ENCODE results near the gene MEP1A.
"Not testable (repeated sequence)": the region's sequence is repeated elsewhere in the genome, so short reads cannot be mapped to it uniquely, and the experiment has no call there.

MEP1A gene, protein sequence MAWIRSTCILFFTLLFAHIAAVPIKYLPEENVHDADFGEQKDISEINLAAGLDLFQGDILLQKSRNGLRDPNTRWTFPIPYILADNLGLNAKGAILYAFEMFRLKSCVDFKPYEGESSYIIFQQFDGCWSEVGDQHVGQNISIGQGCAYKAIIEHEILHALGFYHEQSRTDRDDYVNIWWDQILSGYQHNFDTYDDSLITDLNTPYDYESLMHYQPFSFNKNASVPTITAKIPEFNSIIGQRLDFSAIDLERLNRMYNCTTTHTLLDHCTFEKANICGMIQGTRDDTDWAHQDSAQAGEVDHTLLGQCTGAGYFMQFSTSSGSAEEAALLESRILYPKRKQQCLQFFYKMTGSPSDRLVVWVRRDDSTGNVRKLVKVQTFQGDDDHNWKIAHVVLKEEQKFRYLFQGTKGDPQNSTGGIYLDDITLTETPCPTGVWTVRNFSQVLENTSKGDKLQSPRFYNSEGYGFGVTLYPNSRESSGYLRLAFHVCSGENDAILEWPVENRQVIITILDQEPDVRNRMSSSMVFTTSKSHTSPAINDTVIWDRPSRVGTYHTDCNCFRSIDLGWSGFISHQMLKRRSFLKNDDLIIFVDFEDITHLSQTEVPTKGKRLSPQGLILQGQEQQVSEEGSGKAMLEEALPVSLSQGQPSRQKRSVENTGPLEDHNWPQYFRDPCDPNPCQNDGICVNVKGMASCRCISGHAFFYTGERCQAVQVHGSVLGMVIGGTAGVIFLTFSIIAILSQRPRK

DNA sequence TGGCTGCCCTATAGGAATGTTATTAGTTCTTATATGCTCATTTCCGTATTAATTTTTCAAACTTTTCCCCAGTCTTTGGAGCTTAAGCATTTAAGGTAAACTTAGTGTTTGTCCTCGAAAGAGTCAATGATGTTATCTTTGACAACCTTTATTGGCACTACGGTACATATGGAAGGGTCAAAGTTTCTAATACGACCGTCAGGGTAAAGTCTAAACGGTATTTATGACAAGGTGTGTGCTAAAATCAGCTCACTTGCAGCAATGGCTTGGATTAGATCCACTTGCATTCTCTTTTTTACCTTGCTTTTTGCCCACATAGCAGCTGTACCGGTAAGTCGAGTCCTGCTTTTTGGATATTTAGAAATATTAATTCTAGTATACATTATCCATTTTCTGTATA is at the start of gene MEP1A:
TSS of gene MEP1A (plus strand) at position 252 of the 400 bp plus-strand sequence. CDS start at position 262, 10 bp downstream.
- DNase-seq (ENCODE audit: low read depth in 3 of 3, low spot score in 1 of 3), result no peak

DNA sequence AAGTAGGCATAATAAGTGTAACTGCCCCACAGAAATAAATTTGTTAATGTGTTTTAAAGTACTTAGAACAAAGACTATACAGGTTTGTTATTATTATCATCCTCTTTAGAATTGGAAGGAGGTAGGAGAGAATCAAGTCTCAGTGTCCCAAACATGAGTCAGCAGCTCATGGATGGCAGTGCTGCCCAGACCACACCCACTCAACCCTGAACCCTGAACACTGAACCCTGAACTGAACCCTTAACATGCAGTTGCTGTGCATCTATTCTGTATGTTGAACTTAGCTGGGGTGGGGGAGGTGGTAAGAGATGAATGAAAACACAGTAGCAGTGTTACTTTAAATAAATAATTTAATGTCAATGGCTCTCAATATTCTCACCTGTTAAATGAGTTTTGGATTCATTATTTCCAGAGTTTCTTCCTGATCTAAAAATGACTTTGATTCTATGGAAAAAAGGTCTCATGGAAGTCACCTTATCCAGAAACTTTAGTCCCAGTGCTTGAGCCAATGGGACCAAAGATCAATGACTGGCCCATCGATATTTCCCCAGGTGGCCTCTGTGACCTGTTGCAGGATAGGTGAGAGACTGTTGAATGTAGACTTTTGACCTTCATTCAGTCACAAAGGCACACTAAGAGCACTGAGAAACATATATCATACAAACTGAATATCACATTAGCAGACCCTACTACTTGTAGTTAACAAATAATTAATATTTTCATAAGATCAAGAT is 49.6 kb upstream of the MEP1A start:
- DNase-seq (ENCODE audit: low read depth in 3 of 3, low spot score in 1 of 3), result no peak

DNA sequence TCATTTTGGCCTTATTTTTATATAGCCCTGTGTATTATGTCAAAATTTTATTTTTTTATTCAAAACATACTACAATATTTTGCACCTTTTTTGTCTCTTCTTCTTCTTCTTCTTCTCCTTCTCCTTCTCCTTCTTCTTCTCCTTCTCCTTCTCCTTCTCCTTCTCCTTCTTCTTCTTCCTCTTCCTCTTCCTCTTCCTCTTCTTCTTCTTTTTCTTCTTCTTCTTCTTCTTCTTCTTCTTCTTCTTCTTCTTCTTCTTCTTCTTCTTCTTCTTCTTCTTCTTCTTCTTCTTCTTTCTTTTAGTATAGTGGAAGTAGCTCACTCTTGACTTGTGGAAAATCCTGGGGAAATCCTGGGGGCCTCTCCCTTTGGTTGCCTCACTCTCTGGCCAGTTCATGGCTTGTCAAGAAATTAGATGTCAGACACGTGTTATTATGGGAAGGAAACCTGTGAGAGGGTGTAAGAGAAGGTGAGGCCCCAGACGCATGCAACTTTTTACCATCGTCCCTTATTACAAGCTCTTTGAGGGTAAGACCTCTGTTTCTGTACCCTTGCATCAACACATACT is 48.9 kb upstream of the MEP1A start:
- DNase-seq (ENCODE audit: low read depth in 3 of 3, low spot score in 1 of 3), result not testable (repeated sequence)

DNA sequence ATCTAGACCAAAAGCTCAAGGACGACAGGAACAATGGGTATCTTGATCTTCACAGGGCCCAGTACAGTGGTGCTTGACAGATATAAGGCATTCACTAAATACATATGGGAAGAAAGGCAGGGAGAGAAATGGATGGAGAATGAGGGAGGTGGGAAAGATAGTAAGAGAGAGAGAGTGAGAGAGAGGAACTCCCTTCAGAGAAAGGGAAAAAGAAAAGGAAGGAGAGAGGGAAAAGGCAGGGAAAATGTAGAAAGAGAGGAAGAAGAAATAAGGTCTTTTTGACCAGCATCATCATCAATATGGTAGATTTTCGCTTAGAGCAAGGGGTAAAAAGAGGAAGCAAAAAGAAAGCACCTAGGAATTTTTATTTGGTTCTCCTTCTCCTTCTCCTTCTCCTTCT is 47.2 kb upstream of the MEP1A start:
- no peak for DNase-seq (ENCODE audit: low read depth in 3 of 3, low spot score in 1 of 3)

DNA sequence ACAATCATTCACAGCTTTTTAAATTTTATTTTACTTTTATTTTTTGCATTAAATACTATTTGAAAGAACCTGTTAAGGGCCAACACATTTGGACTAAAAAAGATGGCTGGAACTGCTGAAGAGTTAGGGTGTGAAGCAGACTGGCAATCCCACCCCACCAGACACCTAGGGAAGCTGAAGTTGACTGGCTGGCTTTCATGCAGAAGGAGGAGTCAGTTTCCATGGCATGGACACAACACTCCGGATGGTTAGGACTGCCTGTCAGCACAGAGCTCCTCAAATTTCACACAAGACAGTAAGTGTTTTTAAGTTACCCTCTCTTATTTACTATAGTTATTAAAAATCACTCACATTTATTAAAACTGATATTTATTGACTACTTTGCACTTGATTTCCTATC is 46.5 kb upstream of the MEP1A start, which contains the start of gene ANKRD66:
TSS of gene ANKRD66 (plus strand) at position 238 of the 400 bp plus-strand sequence. CDS start 5,016 bp downstream, outside the sequence.
- no peak for DNase-seq (ENCODE audit: low read depth in 3 of 3, low spot score in 1 of 3)

DNA sequence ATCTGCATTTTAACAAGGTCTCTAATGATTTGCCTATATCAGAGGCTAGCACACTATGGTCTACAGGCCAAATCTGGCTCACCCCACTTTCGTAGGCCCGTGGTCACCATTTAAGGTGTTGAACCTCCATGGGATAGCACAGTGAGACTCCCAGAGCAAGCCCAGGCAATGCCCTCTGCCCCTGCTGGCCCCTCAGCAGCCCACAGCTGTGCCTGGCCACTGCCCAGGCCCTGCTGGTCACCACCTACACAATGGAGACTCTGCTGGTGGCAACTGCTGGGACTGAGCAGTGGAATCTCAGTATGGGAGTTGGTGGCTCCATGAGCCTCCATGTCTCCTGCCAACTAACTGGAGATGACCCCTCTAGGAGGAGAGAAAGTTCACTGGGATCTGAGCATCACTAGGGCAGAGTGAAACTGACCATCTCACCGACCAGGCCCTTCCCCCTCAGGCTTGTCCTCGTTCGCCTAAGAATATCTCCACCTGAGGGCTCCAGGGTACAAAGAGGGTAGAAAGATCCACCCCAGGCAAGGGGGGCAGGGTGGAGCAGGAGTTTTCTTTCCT is 44.2 kb upstream of the MEP1A start:
- DNase-seq (ENCODE audit: low read depth in 3 of 3, low spot score in 1 of 3), result no peak

DNA sequence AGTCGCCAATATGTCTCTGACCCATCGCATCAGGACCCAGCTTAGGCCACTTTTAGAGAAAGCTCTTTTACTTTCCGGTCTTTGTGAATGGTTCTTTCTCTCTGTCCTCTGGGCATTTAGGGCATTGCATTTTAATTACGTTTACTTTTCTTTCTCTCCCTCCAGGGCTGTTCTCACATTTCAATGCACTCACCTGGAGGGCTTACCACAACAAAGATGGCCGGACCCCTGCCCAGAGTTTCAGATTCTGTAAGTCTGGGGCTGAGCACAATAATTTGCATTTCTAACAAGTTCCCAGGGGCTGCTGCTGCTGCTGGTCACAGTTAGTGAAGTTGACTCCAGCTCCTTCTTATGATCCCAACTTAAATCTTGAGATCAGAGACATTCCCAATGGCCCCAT is 43.5 kb upstream of the MEP1A start:
- DNase-seq (ENCODE audit: low read depth in 3 of 3, low spot score in 1 of 3), result no peak

DNA sequence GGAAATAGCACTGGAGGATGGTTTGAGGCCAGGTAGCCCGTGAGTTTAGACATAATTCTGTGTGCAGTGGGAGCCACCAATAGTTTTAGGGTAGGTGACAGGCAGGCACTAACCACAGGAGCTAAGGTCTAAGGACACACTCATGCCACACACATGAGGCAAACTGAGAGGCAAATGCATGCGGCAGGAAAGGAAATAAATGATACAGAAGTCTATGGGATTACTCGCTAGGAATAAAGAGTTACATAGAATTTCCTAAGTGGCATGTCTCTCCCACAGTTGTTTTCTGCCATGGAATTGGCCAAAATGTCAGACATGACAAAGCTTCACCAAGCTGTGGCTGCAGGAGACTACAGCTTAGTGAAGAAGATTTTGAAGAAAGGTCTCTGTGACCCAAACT is 41.5 kb upstream of the MEP1A start:
- no peak for DNase-seq (ENCODE audit: low read depth in 3 of 3, low spot score in 1 of 3)

DNA sequence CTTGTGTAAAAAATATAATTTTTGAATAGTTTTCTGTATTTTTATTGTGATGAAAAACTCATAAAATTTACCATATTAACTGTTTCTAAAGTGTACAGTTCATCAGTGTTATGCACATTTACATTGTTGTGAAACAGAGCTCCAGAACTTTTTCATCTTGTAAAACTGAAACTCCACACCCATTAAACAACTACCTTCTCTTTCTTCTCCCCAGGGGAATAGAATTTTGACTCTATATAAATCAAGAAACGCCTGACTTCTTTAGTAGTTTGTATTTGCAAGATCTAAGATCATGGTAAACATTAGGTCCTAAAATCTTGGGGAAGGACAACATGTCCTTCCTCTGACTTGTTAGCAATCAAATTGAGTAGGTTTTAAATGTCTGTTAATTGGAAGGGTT is 37.3 kb upstream of the MEP1A start:
- no peak for DNase-seq (ENCODE audit: low read depth in 3 of 3, low spot score in 1 of 3)

DNA sequence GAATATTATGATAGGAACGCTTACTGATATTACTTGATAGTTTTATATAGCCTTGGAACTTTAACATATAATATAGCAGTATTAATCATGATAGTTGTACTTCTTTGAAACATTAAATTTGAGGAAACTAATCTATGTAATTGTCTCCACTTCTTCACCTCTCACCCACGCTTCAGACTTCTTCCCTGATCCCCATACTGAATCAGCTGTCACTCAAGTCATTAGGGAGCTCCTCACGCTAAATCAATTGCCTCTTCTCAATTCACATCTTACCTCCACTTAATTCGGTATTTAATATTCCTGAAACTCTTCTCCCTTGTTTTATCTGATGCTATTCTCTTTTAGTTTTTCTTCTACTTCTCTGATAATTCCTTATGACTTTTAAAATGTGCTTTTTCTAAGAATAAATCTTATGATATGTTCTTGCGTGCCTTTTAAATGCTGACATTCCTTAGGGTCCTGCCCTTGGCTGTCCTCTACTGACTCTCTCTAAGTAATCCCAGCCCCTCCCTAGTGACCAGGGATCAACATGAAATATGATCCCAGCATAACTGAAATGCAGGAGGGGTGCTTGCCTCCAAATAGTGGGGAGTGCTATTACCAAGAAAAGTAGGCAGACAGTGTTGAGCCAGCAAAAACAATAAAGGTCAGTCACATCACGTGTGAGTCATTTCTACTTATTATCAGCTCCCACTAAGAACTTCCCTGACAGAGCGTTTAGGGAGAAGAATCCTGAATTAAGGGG is 36.5 kb upstream of the MEP1A start:
- DNase-seq (ENCODE audit: low read depth in 3 of 3, low spot score in 1 of 3), result no peak

DNA sequence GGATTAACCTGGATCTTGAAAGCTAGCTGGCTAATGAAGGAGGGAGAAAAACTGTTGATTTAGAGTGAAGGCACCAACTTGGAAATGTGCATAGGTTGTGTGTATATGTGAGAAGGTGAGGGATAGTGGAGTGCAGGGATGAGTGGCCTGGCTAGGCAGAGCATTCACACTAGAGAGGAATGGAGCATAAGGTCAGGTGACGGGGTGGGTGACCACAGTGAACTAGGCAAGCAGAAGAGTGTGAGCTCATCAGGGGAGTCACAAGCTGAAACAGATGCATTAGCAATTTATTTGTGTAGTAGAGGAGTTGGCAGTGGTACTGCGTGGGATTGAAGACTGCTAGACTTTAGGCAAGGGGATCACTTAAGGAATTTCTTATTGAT is 36.0 kb upstream of the MEP1A start:
- DNase-seq (ENCODE audit: low read depth in 3 of 3, low spot score in 1 of 3), result no peak

DNA sequence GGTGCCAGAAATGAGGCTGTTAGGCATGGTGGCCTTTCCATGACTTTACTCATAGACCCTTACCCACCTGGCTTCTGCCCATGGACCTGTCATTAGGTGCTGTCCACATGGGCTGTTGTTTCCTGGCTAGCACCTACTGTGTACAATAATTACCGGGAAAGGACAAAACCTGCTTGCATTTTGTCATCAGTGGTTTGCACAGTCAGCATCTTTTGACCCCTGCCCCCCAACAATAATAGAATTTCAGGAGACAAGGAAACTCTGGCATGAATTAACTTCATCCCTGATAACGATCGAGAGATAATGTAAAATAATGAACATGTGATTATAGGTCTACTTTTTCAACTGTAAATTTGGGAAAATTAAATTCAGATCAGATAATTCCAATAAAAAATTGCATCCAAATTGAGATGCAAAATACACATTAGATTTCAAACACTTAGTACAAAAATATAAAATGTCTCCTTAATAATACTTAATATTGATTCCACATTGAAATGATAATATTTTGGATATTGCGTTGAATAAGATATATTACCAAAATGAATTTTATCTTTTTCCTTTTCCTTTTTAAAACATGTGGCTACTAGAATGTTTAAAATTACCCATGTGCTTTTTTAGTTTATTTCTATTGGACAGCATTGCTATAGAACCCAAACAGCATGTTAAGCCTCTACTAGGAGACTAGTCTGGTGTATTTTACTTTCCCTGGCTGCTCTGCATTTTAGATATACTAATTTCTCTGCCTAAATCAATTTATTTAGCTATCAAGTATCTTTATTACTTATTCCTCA is 34.0 kb upstream of the MEP1A start:
- no peak for DNase-seq (ENCODE audit: low read depth in 3 of 3, low spot score in 1 of 3)

DNA sequence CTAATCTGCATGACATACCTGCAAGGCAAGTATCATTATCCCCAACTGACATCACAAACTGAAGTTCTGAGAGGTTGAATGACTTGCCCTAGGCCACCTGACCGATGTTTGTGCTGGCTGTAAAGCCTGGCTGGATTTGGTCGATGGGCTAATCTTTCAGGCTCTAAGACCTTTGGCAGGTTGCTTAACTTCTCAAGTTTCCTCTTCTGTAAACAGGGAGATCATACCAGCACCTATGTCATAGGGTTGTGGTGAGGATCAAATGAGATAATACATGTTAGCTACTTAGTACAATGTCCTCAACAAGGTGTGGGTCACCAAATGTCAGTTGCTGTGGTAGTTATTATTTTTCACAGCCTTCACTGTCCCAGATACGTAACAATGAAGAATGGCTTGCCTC is 32.3 kb upstream of the MEP1A start:
- DNase-seq (ENCODE audit: low read depth in 3 of 3, low spot score in 1 of 3), result no peak

DNA sequence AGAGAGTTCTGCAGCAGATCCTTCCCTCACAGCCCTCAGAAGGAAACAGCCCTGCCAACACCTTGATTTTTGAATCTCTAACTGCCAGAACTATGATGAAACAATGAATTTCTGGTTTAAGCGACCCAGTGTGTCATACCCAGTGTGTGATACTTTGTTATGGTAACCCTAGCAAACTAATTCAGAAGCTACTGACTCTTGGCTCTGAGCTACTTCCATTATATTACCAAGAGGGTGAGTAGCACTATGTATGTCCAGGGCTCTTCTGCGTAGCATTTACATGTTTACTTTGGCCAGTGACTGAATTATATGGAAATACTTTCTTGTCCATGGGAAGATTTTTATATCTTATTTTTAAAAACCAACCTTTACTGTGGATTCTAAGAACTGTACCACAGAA is 29.7 kb upstream of the MEP1A start:
- no peak for DNase-seq (ENCODE audit: low read depth in 3 of 3, low spot score in 1 of 3)

DNA sequence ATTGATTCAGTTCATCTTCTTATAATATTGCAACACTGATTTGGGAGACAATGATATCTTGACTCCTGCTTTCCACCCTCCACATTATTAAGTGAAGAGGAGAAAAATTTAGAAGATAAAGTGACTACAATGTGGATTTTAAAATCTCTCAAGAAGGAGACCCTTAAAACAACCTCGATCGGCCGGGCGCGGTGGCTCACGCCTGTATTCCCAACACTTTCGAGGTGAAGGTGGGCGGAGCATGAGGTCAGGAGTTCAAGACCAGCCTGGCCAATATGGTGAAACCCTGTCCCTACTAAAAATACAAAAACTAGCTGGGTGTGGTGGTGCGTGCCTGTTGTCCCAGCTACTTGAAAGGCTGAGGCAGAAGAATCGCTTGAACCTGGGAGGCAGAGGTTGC is 28.9 kb upstream of the MEP1A start:
- not testable (repeated sequence) for DNase-seq (ENCODE audit: low read depth in 3 of 3, low spot score in 1 of 3)

DNA sequence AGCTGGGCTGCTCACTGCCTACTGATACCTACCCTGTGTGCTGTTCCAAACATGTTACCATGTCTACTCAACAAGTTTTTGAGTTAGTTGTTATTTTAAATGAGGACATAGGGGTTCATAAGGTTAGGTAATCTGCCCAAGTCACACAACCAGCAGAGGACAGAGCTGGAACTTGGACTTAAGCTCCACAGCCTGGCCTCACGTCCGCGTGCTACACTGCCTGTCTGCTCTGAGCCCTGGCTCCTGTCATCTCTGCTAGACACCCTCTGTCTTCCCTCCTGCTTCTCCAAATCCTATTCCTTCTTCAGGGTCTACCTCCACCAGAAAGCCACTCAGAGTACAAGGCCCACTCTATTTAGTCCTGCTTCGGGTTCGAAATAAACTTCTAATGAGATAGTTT is 28.2 kb upstream of the MEP1A start:
- DNase-seq (ENCODE audit: low read depth in 3 of 3, low spot score in 1 of 3), result no peak

DNA sequence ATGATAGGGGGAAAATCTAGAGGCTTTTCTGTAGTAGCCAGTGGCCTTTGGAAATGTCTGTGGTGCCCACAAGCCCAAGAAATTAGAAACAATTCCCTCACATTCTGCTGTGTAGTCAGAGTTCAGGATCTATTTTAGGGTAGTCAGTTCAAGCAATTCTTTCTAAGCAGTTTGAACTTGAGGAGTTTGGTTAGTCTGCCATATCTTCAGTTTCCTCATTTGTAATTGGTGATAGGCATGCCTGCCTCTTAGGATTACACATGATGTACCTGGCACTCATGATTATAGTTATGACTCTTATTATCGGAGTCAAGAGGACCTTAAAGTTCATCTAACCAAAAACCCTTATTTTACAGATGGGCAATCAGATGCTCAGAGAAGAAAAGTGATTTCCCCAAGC is 21.2 kb upstream of the MEP1A start:
- no peak for DNase-seq (ENCODE audit: low read depth in 3 of 3, low spot score in 1 of 3)

DNA sequence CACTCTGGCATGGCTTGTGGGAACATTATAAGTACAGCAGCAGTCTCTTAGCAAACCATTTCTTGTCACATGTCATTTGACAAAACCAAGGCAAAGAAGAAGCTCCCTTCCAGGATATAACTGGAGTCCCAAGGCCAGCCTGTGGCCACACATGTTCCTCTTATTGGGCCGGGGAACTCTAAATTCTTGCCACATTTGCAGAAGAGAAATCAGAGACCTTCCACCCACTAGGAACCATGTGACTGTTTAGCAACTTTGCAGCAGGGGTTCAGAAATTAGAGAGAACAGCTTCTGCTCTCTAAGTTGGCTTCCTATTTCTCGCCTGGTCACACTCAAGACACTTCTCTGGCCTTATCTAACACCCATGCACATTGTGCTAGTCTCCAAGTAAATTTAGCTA is 20.4 kb upstream of the MEP1A start:
- DNase-seq (ENCODE audit: low read depth in 3 of 3, low spot score in 1 of 3), result no peak

DNA sequence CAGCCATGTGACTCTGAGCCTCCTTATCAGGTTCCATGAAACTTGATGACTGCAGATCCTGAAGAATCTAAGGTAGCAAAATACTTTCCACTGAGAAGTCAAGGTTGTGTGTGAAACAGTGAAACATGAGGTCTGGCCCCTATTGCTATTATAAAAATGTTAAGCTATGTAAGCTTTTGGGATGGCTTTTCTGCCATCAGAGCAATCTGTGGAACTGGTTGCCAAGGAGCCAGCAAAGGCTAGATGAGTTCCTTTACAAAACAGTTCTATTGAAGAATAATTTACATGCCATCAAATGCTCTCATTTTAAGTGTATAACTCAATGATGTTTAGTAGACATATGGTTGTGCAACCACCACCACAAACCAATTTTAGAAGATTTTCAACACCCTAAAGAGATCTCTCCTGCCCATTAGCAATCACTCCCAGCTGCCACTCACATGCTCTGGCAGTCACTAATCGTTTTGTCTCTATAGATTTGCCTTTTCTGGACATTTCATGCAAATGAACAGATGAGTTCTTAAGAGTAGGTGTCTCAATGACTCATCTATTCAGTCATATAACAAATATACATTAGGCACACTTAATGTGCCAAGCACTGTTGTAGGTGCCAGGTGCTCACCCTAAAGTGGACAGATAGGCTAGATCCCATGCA is 19.9 kb upstream of the MEP1A start:
- no peak for DNase-seq (ENCODE audit: low read depth in 3 of 3, low spot score in 1 of 3)
